Smooth muscle cell (in vitro differentiated cells): ENCODE results near the gene RIPOR2. TPM values are rescaled to one million over a fixed set of nuclear protein-coding genes. Genes with fewer than 3 reads are reported as not detected.

Experiments used
- DNase-seq: peaks from one replicate; lab custom pipeline; 2025; ENCODE audit not compliant: unreplicated experiment; lab: John Stamatoyannopoulos, UW
- H2AFZ ChIP-seq: fragments of 200-600 bp; sonication (generic); 2 replicates; pipeline ENCODE4 v1.6.0; 2016; ENCODE audit warnings: antibody characterized with exemption, low read depth, mild to moderate bottlenecking
- H3F3A ChIP-seq: fragments of 200-600 bp; sonication (generic); 2 replicates; pipeline ENCODE4 v1.6.0; 2017; ENCODE audit warnings: antibody characterized with exemption, low read depth
- H3K27ac ChIP-seq: fragments of 200-600 bp; sonication (generic); 2 replicates; pipeline ENCODE4 v1.5.1; 2016; ENCODE audit warnings: low read depth, mild to moderate bottlenecking
- H3K27me3 ChIP-seq: fragments of 200-600 bp; sonication (generic); 2 replicates; pipeline ENCODE4 v1.6.1; 2016; ENCODE audit warnings: low read depth, mild to moderate bottlenecking
- H3K36me3 ChIP-seq: fragments of 200-600 bp; sonication (generic); 2 replicates; pipeline ENCODE4 v1.5.1; 2016; ENCODE audit warnings: low read depth
- H3K4me1 ChIP-seq: fragments of 200-600 bp; sonication (generic); 2 replicates; pipeline ENCODE4 v1.5.1; 2016; ENCODE audit warnings: low read depth
- H3K4me2 ChIP-seq: fragments of 200-600 bp; sonication (generic); 2 replicates; pipeline ENCODE4 v1.6.0; 2016; ENCODE audit warnings: mild to moderate bottlenecking
- H3K4me3 ChIP-seq: fragments of 200-600 bp; sonication (generic); 2 replicates; pipeline ENCODE4 v1.5.1; 2016; ENCODE audit warnings: mild to moderate bottlenecking
- H3K79me2 ChIP-seq: fragments of 200-600 bp; sonication (generic); 2 replicates; pipeline ENCODE4 v1.6.0; 2016; ENCODE audit warnings: low read depth, mild to moderate bottlenecking
- H3K9ac ChIP-seq: fragments of 200-600 bp; sonication (generic); 2 replicates; pipeline ENCODE4 v1.6.0; 2016; ENCODE audit warnings: low read depth
- H3K9me3 ChIP-seq: fragments of 200-600 bp; sonication (generic); replicated peaks from 2 replicates; pipeline ENCODE4 v1.5.1; 2016; ENCODE audit warnings: low read depth
- H4K20me1 ChIP-seq: fragments of 200-600 bp; sonication (generic); 2 replicates; pipeline ENCODE4 v1.6.0; 2016; ENCODE audit warnings: low read depth
- CTCF ChIP-seq: fragments of 200-600 bp; sonication (generic); IDR thresholded peaks from 2 replicates; pipeline ENCODE4 v1.5.1; 2017; ENCODE audit warnings: borderline replicate concordance, mild to moderate bottlenecking, antibody characterized with exemption; ENCODE audit not compliant: insufficient read depth, poor library complexity, severe bottlenecking
- WGBS: methylation state at CpG from one replicate; pipeline ENCODE4 v1.1.7; 2016; ENCODE audit warnings: low lambda C conversion rate; 5-methylcytosine and 5-hydroxymethylcytosine counted together
- polyA plus RNA-seq: library from polyadenylated mRNA; unstranded; fragments of >200 nt; fragmentation: Nextera tagmentation; extraction: Ambion mirVana; gene quantifications from 2 replicates; pipeline ENCODE4 v1.2.1, GENCODE V29; 2016
- total RNA-seq: library from RNA; depleted of rRNA; stranded (reverse); fragments of >200 nt; gene quantifications from 2 replicates; pipeline ENCODE4 v1.2.3, GENCODE V29; 2014

RIPOR2 gene
- total and polyA plus RNA-seq, 2 experiments from 2014 or later: 2.3 to 5.6 TPM

- H3K9ac ChIP-seq: no peak overlapping the region
- no peak overlapping the region for H3K27ac ChIP-seq
- DNase-seq: no peak
- H3K9me3 ChIP-seq: no peaks in the 10 kb centered on the region
- H2AFZ ChIP-seq: no peak overlapping the region
- H3K4me1 ChIP-seq: no peaks in the 10 kb centered on the region
- H4K20me1 ChIP-seq: no peaks in the 10 kb centered on the region
- WGBS: 96% methylated on average over 6 of the region's 6 CpGs
- no peaks in the 10 kb centered on the region for H3F3A ChIP-seq
- TF ChIP-seq CTCF: no peak
- no peaks in the 10 kb centered on the region for H3K27me3 ChIP-seq
- H3K79me2 ChIP-seq: no peaks in the 10 kb centered on the region
- H3K4me2 ChIP-seq: no peak overlapping the region
- H3K36me3 ChIP-seq: no peaks in the 10 kb centered on the region
- no peak overlapping the region for H3K4me3 ChIP-seq
These were observed 111.4 kb downstream of the RIPOR2 start for GRCh38 chr6:24824142-24824938.

GRCh38 chr6:24823185-24823584, 112.6 kb downstream of the RIPOR2 start:
- H3K9me3 ChIP-seq: no peaks in the 10 kb centered on the region
- DNase-seq: no peak
- no peak overlapping the region for H2AFZ ChIP-seq
- no peak overlapping the region for H3K27ac ChIP-seq
- no peak overlapping the region for H3K9ac ChIP-seq
- H3K4me2 ChIP-seq: no peak overlapping the region
- peaks cover 8% of the 10 kb centered on the region for H3K4me1 ChIP-seq
- no peaks in the 10 kb centered on the region for H3F3A ChIP-seq
- no peaks in the 10 kb centered on the region for H3K36me3 ChIP-seq
- no peak overlapping the region for H3K4me3 ChIP-seq
- no peaks in the 10 kb centered on the region for H3K27me3 ChIP-seq
- TF ChIP-seq CTCF: no peak
- no peaks in the 10 kb centered on the region for H4K20me1 ChIP-seq
- WGBS: 90% methylated on average over 2 of the region's 2 CpGs
- no peaks in the 10 kb centered on the region for H3K79me2 ChIP-seq

GRCh38 chr6:24822696-24823095, 113.1 kb downstream of the RIPOR2 start:
- no peaks in the 10 kb centered on the region for H3K36me3 ChIP-seq
- no peak overlapping the region for H2AFZ ChIP-seq
- no peak overlapping the region for H3K4me2 ChIP-seq
- 89% methylated on average over 6 of the region's 6 CpGs for WGBS
- no peak overlapping the region for H3K4me3 ChIP-seq
- no peaks in the 10 kb centered on the region for H4K20me1 ChIP-seq
- no peaks in the 10 kb centered on the region for H3F3A ChIP-seq
- H3K9ac ChIP-seq: no peak overlapping the region
- H3K27me3 ChIP-seq: no peaks in the 10 kb centered on the region
- TF ChIP-seq CTCF: no peak
- H3K9me3 ChIP-seq: no peaks in the 10 kb centered on the region
- no peaks in the 10 kb centered on the region for H3K79me2 ChIP-seq
- peaks cover 9% of the 10 kb centered on the region for H3K4me1 ChIP-seq
- DNase-seq: no peak
- no peak overlapping the region for H3K27ac ChIP-seq
